Endothelial cell (in vitro differentiated cells): ENCODE measurements around the gene PRKAG2. TPM values are rescaled to one million over a fixed set of nuclear protein-coding genes. Genes with fewer than 3 reads are reported as not detected.

Experiments used
- DNase-seq: peaks from one replicate; pipeline ENCODE4 v3.0.0; 2021; ENCODE audit warnings: low spot score
- H3K27ac Mint-ChIP-seq: one replicate; pipeline ENCODE4 v1.8.0; 2021; ENCODE audit warnings: mixed read lengths, inconsistent platforms; ENCODE audit not compliant: unreplicated experiment
- H3K27me3 Mint-ChIP-seq: one replicate; pipeline ENCODE4 v1.8.0; 2021; ENCODE audit warnings: mild to moderate bottlenecking, moderate library complexity, mixed read lengths, inconsistent platforms; ENCODE audit not compliant: unreplicated experiment
- H3K36me3 Mint-ChIP-seq: one replicate; pipeline ENCODE4 v1.8.0; 2021; ENCODE audit warnings: mild to moderate bottlenecking, low read depth, mixed read lengths, inconsistent platforms; ENCODE audit not compliant: unreplicated experiment
- H3K4me1 Mint-ChIP-seq: one replicate; pipeline ENCODE4 v1.8.0; 2021; ENCODE audit warnings: mild to moderate bottlenecking, mixed read lengths, inconsistent platforms; ENCODE audit not compliant: unreplicated experiment
- H3K4me3 Mint-ChIP-seq: one replicate; pipeline ENCODE4 v1.8.0; 2021; ENCODE audit warnings: mild to moderate bottlenecking, mixed read lengths, inconsistent platforms; ENCODE audit not compliant: unreplicated experiment
- H3K9me3 Mint-ChIP-seq: one replicate; pipeline ENCODE4 v1.8.0; 2021; ENCODE audit warnings: mixed read lengths, inconsistent platforms; ENCODE audit not compliant: unreplicated experiment
- total RNA-seq: library from RNA; stranded (reverse); fragmentation: NEBNext Ultra II Directional; extraction: Animal tissue kit (Norgen Biotek cat#: 25700); gene quantifications from one replicate; pipeline ENCODE4 v1.2.1, GENCODE V29; 2021; ENCODE audit not compliant: unreplicated experiment
- TF ChIP-seq, protein P1 (sequence below): fragments of 200-600 bp; sonication (generic); IDR thresholded peaks from one replicate; pipeline ENCODE4 v1.5.0; 2021; ENCODE audit warnings: antibody characterized with exemption; ENCODE audit not compliant: unreplicated experiment

Gene PRKAG2
- total RNA-seq, 1 donor from 2014 or later: 16.0 TPM

GRCh38 chr7:151611041-151611440 lies 265.9 kb downstream of the PRKAG2 start:
- no peak for DNase-seq
- TF ChIP-seq, protein P1, sequence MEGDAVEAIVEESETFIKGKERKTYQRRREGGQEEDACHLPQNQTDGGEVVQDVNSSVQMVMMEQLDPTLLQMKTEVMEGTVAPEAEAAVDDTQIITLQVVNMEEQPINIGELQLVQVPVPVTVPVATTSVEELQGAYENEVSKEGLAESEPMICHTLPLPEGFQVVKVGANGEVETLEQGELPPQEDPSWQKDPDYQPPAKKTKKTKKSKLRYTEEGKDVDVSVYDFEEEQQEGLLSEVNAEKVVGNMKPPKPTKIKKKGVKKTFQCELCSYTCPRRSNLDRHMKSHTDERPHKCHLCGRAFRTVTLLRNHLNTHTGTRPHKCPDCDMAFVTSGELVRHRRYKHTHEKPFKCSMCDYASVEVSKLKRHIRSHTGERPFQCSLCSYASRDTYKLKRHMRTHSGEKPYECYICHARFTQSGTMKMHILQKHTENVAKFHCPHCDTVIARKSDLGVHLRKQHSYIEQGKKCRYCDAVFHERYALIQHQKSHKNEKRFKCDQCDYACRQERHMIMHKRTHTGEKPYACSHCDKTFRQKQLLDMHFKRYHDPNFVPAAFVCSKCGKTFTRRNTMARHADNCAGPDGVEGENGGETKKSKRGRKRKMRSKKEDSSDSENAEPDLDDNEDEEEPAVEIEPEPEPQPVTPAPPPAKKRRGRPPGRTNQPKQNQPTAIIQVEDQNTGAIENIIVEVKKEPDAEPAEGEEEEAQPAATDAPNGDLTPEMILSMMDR: no peak
- Mint-ChIP-seq H3K36me3 (no peaks in the 10 kb centered on the region), H3K9me3 (no peaks in the 10 kb centered on the region), H3K27ac (no peak overlapping the region), H3K27me3 (peaks cover 5% of the 10 kb centered on the region), H3K4me1 (no peaks in the 10 kb centered on the region), H3K4me3 (no peak overlapping the region)

DNA sequence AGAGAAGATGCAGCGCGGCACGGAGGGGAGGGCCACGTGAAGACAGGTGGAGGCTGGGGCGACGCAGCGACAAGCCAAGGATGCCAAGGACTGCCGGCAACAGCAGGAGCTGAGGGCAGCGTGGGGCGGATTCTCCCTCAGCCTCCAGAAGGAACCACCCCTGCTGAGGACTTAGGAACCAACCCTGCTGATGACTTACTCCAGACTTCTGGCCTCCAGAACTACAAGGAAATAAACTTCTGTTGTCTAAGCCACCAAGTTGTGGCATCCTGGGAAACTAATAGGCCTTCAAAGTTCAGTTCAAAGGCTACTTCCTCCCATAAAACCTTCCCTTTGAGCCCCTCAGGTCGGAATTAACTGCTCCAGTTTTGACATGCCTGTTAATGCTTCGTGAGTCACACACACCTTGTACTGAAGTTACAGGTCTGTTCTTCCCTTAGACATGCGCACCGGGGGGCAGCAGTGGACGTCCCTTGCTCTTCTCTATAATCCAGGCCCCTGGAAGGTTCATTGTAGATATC lies 268.8 kb downstream of the PRKAG2 start:
- H3K4me3 Mint-ChIP-seq: no peak overlapping the region
- TF ChIP-seq, protein P1: no peak
- no peaks in the 10 kb centered on the region for H3K9me3 Mint-ChIP-seq
- no peak overlapping the region for H3K27ac Mint-ChIP-seq
- H3K36me3 Mint-ChIP-seq: no peaks in the 10 kb centered on the region
- no peak for DNase-seq
- peaks cover 3% of the 10 kb centered on the region for H3K27me3 Mint-ChIP-seq
- no peaks in the 10 kb centered on the region for H3K4me1 Mint-ChIP-seq

- H3K27me3 Mint-ChIP-seq: peaks cover 3% of the 10 kb centered on the region
- no peaks in the 10 kb centered on the region for H3K9me3 Mint-ChIP-seq
- H3K4me3 Mint-ChIP-seq: no peak overlapping the region
- H3K4me1 Mint-ChIP-seq: no peaks in the 10 kb centered on the region
- DNase-seq: no peak
- no peaks in the 10 kb centered on the region for H3K36me3 Mint-ChIP-seq
- H3K27ac Mint-ChIP-seq: no peak overlapping the region
- TF ChIP-seq, protein P1: no peak
Measured at GRCh38 chr7:151607464-151607867, 269.4 kb downstream of the PRKAG2 start.

GRCh38 chr7:151603951-151604350 lies 273.0 kb downstream of the PRKAG2 start:
- Mint-ChIP-seq H3K36me3 (no peaks in the 10 kb centered on the region), H3K4me3 (no peak overlapping the region), H3K27ac (no peak overlapping the region), H3K9me3 (no peaks in the 10 kb centered on the region), H3K4me1 (no peaks in the 10 kb centered on the region), H3K27me3 (no peaks in the 10 kb centered on the region)
- TF ChIP-seq, protein P1: no peak
- no peak for DNase-seq

DNA sequence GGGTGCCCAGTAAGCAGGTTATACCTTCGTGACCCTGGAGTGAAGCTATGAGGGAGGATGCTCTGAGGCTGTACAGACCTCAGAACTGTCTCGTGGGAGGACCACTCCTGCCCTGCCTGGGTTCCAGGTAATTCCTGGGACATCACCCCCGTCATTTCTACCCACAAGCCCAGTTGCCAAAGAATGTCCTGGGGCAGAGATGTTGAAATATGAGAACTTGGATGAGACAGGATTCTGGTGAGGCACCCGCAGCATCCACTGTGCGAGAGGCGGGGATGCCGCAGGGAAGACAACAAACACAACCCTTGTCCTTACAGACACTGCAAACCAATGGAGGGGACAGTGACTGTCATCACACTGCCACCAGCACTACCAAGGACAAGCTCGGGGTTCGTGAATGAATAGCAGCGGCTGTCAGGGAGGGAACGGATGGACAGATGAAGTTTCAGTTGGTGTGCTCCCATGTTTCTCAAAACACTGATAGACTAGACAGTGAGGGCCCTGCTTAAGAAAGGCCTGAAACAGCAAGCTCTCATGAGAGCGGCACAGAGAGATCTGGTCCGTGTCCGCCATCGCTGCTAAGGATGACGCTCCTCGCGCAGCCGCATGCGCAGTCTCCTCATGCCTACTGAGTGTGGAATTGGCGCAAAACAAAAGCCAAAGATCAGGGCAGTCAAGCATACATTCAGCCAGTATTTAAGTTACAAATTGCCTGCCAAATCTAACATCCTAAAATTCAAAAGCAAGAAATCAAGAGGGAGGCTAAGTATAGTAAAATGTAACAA lies 275.2 kb downstream of the PRKAG2 start:
- Mint-ChIP-seq H3K4me1 (no peaks in the 10 kb centered on the region), H3K36me3 (no peaks in the 10 kb centered on the region), H3K27me3 (no peaks in the 10 kb centered on the region), H3K9me3 (no peaks in the 10 kb centered on the region), H3K27ac (no peak overlapping the region), H3K4me3 (no peak overlapping the region)
- TF ChIP-seq, protein P1: no peak
- no peak for DNase-seq
